Colonic mucosa (tissue), 4 donors: ENCODE results near the gene TMC5. TPM values are rescaled to one million over a fixed set of nuclear protein-coding genes. Genes with fewer than 3 reads are reported as not detected.

Source experiments
- DNase-seq: peaks from one replicate; pipeline ENCODE4 v3.0.0-alpha.2; 2020
- H3K27ac ChIP-seq: fragments of 200-600 bp; one replicate; pipeline ENCODE4 v1.8.0; 2021
- H3K27me3 ChIP-seq: fragments of 200-600 bp; one replicate; pipeline ENCODE4 v1.8.0; 2021
- H3K36me3 ChIP-seq: fragments of 200-600 bp; one replicate; pipeline ENCODE4 v1.8.0; 2021
- H3K4me1 ChIP-seq: fragments of 200-600 bp; one replicate; pipeline ENCODE4 v1.8.0; 2021; ENCODE audit warnings: mild to moderate bottlenecking
- H3K4me3 ChIP-seq: fragments of 200-600 bp; one replicate; pipeline ENCODE4 v1.8.0; 2021
- H3K9ac ChIP-seq, 2 donors: one replicate each; pipeline ENCODE4 v1.7.0; 2013; ENCODE audit warnings: control low read depth in 2 of 2, low read depth in 2 of 2, low read length in 2 of 2
- H3K9me3 ChIP-seq: fragments of 200-600 bp; one replicate; pipeline ENCODE4 v1.8.0; 2021
- CTCF ChIP-seq: fragments of 200-600 bp; IDR thresholded peaks from one replicate; pipeline ENCODE4 v1.8.0; 2022; ENCODE audit warnings: antibody characterized with exemption, mild to moderate bottlenecking
- intact Hi-C: fragments of 100-400 bp; cut with DNase I; formaldehyde crosslinking; loops from one replicate; pipeline ENCODE4 v1.14.1; 2022
- total RNA-seq, 2 donors: library from RNA; stranded (reverse); fragmentation: NEBNext Ultra II Directional in 1 of 2; extraction: Animal tissue kit (Norgen Biotek cat#: 25700) in 1 of 2; gene quantifications; one replicate each; pipeline ENCODE4 v1.2.1, GENCODE V29; 2021
- donor health status: healthy.
- donor health status: DM: no; HTN: no; CAD: no.
- donor health status: DM: no; HTN: no; CAD: no.

Gene TMC5
- total RNA-seq, 2 donors from 2014 or later, result 54.5 to 113 TPM

- no peak overlapping the region for H3K9ac ChIP-seq
- H3K9me3 ChIP-seq, result no peaks in the 10 kb centered on the region
- no peaks in the 10 kb centered on the region for H3K27me3 ChIP-seq
- intact Hi-C loops, result no loop called here
- no peaks in the 10 kb centered on the region for H3K36me3 ChIP-seq
- DNase-seq, result no peak
- H3K4me1 ChIP-seq, result no peaks in the 10 kb centered on the region
- H3K4me3 ChIP-seq, result no peak overlapping the region
- no peak for TF ChIP-seq CTCF
- H3K27ac ChIP-seq, result no peak overlapping the region
Observed at GRCh38 chr16:19472482-19472881, 54.8 kb downstream of the TMC5 start.

- intact Hi-C loops, result no loop called here
- H3K9me3 ChIP-seq, result no peaks in the 10 kb centered on the region
- no peak for TF ChIP-seq CTCF
- no peak overlapping the region for H3K4me3 ChIP-seq
- DNase-seq, result no peak
- H3K27ac ChIP-seq, result no peak overlapping the region
- H3K9ac ChIP-seq, result no peak overlapping the region
- no peaks in the 10 kb centered on the region for H3K36me3 ChIP-seq
- H3K27me3 ChIP-seq, result no peaks in the 10 kb centered on the region
- no peaks in the 10 kb centered on the region for H3K4me1 ChIP-seq
Observed at GRCh38 chr16:19474617-19475016, 56.9 kb downstream of the TMC5 start.

GRCh38 chr16:19478505-19478904 is 60.8 kb downstream of the TMC5 start:
- Histone ChIP-seq H3K4me1 (no peaks in the 10 kb centered on the region), H3K36me3 (no peaks in the 10 kb centered on the region), H3K27me3 (no peaks in the 10 kb centered on the region), H3K9ac (no peak overlapping the region), H3K9me3 (no peaks in the 10 kb centered on the region), H3K27ac (no peak overlapping the region), H3K4me3 (no peak overlapping the region)
- intact Hi-C loops, result no loop called here
- TF ChIP-seq CTCF, result no peak
- no peak for DNase-seq

GRCh38 chr16:19479302-19479721 is 61.6 kb downstream of the TMC5 start:
- no peaks in the 10 kb centered on the region for H3K9me3 ChIP-seq
- no peak overlapping the region for H3K4me3 ChIP-seq
- H3K27ac ChIP-seq, result no peak overlapping the region
- no peak overlapping the region for H3K9ac ChIP-seq
- no peak for DNase-seq
- H3K36me3 ChIP-seq, result no peaks in the 10 kb centered on the region
- intact Hi-C loops, result no loop called here
- H3K27me3 ChIP-seq, result no peaks in the 10 kb centered on the region
- H3K4me1 ChIP-seq, result no peaks in the 10 kb centered on the region
- TF ChIP-seq CTCF, result no peak

- Histone ChIP-seq H3K4me3 (no peak overlapping the region), H3K9me3 (no peaks in the 10 kb centered on the region), H3K27ac (no peak overlapping the region), H3K27me3 (no peaks in the 10 kb centered on the region), H3K4me1 (no peaks in the 10 kb centered on the region), H3K36me3 (no peaks in the 10 kb centered on the region), H3K9ac (no peak overlapping the region)
- intact Hi-C loops, result no loop called here
- DNase-seq, result no peak
- TF ChIP-seq CTCF, result no peak
Observed at GRCh38 chr16:19481296-19481695, 63.6 kb downstream of the TMC5 start.

GRCh38 chr16:19481769-19482168 is 64.1 kb downstream of the TMC5 start:
- Histone ChIP-seq H3K9ac (no peak overlapping the region), H3K9me3 (no peaks in the 10 kb centered on the region), H3K4me1 (no peaks in the 10 kb centered on the region), H3K27me3 (no peaks in the 10 kb centered on the region), H3K36me3 (no peaks in the 10 kb centered on the region), H3K27ac (no peak overlapping the region), H3K4me3 (no peak overlapping the region)
- no peak for TF ChIP-seq CTCF
- intact Hi-C loops, result no loop called here
- no peak for DNase-seq
